Astrocyte of the spinal cord (primary cell): Measurements from ENCODE around the gene SLC35F3.
"Not testable (repeated sequence)": the region's sequence is repeated elsewhere in the genome, so short reads cannot be mapped to it uniquely, and the experiment has no call there.

ENCODE experiments used
- DNase-seq: peaks from one replicate; pipeline ENCODE4 v3.0.0; 2011; ENCODE audit warnings: low read depth, low spot score
- H3K4me3 ChIP-seq: 2 replicates; pipeline ENCODE4 v1.5.1; 2011; ENCODE audit warnings: low read depth, mild to moderate bottlenecking, low read length, moderate library complexity
- in situ Hi-C: cut with HindIII; loops from 2 replicates; pipeline ENCODE4 v1.10.0; 2017; ENCODE audit warnings: low sequenced_read_pairs
- TF ChIP-seq, protein P1 (sequence below): IDR thresholded peaks from 2 replicates; pipeline ENCODE4 v1.5.1; 2012; ENCODE audit warnings: low read depth, mild to moderate bottlenecking, low read length, inconsistent platforms

SLC35F3 gene

DNA sequence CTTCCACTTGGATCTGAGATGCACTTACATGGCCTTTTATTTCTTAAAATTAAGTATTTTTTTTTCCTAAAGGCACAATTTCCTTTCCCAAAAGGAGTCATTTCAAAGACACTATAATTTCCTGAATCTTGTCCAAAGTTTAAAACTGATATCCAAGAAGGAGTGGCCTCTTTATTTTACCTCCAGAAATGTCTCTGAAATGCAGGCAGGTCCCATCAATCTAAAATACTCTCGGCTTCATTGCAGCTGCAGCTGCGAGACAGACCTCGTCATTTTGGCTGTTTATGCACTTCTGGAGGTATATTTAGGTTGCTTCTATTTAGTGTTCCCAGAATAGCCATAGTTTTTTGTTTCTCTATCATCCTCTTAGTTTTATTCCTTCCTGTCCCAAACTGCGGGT, 296.1 kb downstream of the SLC35F3 start:
- H3K4me3 ChIP-seq: no peak overlapping the region
- no peak for DNase-seq
- TF ChIP-seq, protein P1, sequence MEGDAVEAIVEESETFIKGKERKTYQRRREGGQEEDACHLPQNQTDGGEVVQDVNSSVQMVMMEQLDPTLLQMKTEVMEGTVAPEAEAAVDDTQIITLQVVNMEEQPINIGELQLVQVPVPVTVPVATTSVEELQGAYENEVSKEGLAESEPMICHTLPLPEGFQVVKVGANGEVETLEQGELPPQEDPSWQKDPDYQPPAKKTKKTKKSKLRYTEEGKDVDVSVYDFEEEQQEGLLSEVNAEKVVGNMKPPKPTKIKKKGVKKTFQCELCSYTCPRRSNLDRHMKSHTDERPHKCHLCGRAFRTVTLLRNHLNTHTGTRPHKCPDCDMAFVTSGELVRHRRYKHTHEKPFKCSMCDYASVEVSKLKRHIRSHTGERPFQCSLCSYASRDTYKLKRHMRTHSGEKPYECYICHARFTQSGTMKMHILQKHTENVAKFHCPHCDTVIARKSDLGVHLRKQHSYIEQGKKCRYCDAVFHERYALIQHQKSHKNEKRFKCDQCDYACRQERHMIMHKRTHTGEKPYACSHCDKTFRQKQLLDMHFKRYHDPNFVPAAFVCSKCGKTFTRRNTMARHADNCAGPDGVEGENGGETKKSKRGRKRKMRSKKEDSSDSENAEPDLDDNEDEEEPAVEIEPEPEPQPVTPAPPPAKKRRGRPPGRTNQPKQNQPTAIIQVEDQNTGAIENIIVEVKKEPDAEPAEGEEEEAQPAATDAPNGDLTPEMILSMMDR: no peak
- in situ Hi-C loops: no loop called here

DNA sequence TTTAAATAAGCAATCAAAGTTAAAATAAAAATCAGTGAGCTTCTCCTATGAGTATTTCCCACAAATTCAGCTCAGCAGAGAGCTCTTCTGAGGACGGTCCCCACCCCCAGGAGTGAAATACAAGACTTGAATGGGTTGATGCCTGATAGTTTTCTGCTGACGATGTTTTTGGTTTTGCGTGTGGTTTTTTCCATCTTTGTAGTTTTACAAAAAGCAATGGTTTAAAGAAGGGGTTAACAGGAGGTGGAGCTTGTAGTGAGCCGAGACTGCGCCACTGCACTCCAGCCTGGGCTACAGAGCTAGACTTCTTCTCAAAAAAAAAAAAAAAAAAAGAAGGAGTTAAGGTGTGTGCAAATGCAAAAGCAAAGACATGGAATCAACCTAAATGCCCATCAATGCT, 297.1 kb downstream of the SLC35F3 start:
- DNase-seq: no peak
- no peak overlapping the region for H3K4me3 ChIP-seq
- TF ChIP-seq, protein P1: no peak
- in situ Hi-C loops: no loop called here

DNA sequence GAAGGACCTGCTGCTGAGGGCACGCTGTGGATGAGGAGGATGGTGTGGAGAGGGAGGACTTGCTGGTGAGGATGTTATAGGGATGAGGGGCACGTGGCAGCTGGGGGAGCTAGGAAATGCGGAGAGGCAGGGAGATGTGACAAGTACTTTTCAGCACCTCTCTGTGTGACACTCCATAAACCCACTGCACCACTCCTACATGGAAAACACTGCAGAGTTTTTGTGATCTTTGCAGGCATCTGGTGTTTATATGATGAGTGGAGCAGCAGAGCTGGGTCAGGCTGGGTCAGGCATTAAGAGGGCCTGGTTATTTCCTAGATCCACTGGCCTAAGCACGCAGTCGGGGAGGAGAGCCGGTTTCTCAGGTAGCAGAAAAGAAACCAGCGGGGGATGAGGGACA, 301.5 kb downstream of the SLC35F3 start:
- TF ChIP-seq, protein P1: no peak
- in situ Hi-C loops: no loop called here
- DNase-seq: no peak
- H3K4me3 ChIP-seq: no peak overlapping the region

DNA sequence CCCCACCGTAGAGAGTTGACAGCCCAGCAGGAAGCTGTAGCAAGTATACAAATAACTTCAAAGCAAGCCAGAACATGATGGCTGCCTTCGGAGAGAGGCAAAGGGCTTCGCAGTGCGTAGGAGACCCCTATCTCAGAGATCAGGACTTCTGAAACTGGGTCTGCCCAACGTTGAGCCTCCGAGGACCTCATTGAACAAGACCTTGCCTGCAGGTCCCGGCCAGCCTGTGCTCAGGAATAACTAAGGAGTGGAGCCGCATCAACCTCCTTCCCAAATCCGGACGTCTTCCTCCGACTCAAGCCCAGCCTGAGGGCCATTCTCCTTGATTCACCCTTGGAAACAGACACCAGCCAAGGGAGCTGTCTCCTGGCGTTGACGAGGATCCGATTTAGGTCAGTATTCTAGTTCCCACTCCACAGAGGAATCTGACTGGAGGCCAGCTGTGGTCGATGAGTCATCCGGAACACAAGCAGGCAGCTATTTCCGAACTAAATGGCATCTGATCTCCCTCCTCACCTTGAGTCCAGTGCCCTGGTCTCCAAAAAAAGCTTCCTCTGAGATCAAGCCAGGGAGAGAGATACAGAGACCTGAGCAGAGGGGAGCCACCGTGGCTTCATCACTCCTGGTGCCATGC, 302.3 kb downstream of the SLC35F3 start:
- TF ChIP-seq, protein P1: no peak
- H3K4me3 ChIP-seq: no peak overlapping the region
- DNase-seq: peak; percentile 87
- in situ Hi-C loops: no loop called here

DNA sequence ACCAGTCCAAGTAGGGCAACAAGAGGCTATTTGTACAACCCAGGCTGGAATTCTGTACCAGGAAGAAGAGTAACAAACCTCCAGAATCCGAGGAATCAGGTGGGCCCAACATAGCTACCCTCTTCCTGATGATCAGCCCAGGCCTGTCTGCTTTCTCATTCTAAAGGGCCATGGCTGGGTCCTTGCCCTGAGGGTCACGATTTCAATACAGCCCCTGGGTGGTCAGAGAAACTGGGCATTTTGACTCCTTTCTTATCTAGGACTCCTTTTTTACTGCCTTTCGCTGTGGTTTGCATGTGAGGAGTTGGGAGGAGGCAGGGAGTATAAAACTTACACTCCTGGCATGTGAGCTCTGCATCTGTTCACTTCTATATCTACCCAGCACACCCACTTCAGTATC, 303.9 kb downstream of the SLC35F3 start:
- DNase-seq: no peak
- TF ChIP-seq, protein P1: no peak
- in situ Hi-C loops: no loop called here
- no peak overlapping the region for H3K4me3 ChIP-seq

DNA sequence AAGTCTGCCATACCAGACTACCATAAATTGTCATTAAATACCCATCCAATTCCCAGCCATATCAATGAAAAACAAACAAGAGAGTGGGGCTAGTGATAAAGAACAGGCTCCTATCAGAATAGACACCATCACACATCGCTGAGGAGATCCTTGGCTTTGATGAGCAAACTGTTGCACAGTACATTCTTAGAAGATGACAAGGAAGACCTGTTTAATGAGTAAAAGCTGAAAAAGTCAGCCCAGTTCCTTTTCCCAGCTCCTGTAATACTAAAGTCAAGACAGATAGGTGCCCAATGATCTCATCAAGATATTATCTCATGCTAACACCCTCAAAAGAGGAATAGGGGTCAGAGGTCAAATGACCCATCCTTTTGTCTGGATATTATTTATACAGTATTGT, 304.3 kb downstream of the SLC35F3 start:
- no peak overlapping the region for H3K4me3 ChIP-seq
- no peak for DNase-seq
- in situ Hi-C loops: no loop called here
- TF ChIP-seq, protein P1: no peak

DNA sequence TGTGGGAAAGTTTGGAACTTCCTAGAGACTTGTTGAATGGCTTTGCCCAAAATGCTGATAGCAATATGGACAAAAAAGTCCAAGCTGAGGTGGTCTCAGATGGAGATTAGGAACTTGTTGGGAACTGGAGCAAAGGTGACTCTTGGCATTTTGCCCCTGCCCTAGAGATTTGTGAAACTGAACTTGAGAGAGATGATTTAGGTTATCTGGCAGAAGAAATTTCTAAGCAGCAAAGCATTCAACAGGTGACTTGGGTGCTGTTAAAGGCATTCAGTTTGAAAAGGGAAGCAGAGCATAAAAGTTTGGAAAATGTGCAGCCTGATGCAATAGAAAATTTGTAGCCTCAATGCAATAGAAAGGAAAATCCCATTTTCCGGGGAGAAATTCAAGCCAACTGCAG, 306.0 kb downstream of the SLC35F3 start:
- in situ Hi-C loops, DNase-seq, H3K4me3 ChIP-seq: not testable (repeated sequence)

DNA sequence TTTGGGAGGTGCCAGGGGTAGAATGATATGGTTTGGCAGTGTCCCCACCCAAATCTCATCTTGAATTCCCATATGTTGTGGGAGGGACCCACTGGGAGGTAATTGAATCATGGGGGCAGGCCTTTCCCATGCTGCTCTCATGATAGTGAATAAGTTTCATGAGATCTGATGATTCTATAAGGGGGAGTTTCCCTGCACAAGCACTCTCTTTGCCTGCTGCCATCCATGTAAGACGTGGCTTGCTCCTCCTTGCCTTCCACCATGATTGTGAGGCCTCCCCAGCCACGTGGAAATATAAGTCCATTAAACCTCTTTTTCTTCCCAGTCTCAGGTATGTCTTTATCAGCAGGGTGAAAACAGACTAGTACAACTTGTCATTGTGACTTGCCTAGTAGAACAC, 307.4 kb downstream of the SLC35F3 start:
- H3K4me3 ChIP-seq, in situ Hi-C loops, DNase-seq: not testable (repeated sequence)
